ENCODE results near the gene MICAL2.

Gene MICAL2

GRCh38 chr11:12149672-12150225 is 39.4 kb downstream of the MICAL2 start:
- no peak for TF ChIP-seq CTCF (IDR thresholded peaks at IDR 0.05; ENCODE audit: low read depth, low read length)
- H3K9me3 ChIP-seq (ENCODE audit: severe bottlenecking) = no peaks in the 10 kb centered on the region
- no peaks in the 10 kb centered on the region for H3K27me3 ChIP-seq (ENCODE audit: insufficient read depth, low read depth, severe bottlenecking)
- no peak overlapping the region for H3K4me3 ChIP-seq (ENCODE audit: low read depth, low read length)
- H3K36me3 ChIP-seq = no peaks in the 10 kb centered on the region
- DNase-seq = no peak
- H3K27ac ChIP-seq = no peak overlapping the region

- no peak for DNase-seq
- TF ChIP-seq CTCF (IDR thresholded peaks at IDR 0.05; ENCODE audit: low read depth, low read length) = no peak
- no peak overlapping the region for H3K4me3 ChIP-seq (ENCODE audit: low read depth, low read length)
- no peak overlapping the region for H3K27ac ChIP-seq
- H3K36me3 ChIP-seq = no peaks in the 10 kb centered on the region
- H3K9me3 ChIP-seq (ENCODE audit: severe bottlenecking) = no peaks in the 10 kb centered on the region
- no peaks in the 10 kb centered on the region for H3K27me3 ChIP-seq (ENCODE audit: insufficient read depth, low read depth, severe bottlenecking)
Observed at GRCh38 chr11:12150831-12151382, 40.5 kb downstream of the MICAL2 start.

- H3K36me3 ChIP-seq = no peaks in the 10 kb centered on the region
- H3K4me3 ChIP-seq (ENCODE audit: low read depth, low read length) = no peak overlapping the region
- DNase-seq = no peak
- no peaks in the 10 kb centered on the region for H3K9me3 ChIP-seq (ENCODE audit: severe bottlenecking)
- no peaks in the 10 kb centered on the region for H3K27me3 ChIP-seq (ENCODE audit: insufficient read depth, low read depth, severe bottlenecking)
- TF ChIP-seq CTCF (IDR thresholded peaks at IDR 0.05; ENCODE audit: low read depth, low read length) = no peak
- H3K27ac ChIP-seq = no peak overlapping the region
Observed at GRCh38 chr11:12152321-12152720, 41.9 kb downstream of the MICAL2 start.

GRCh38 chr11:12154871-12155668 is 44.7 kb downstream of the MICAL2 start:
- Histone ChIP-seq H3K4me3 (ENCODE audit: low read depth, low read length) (no peak overlapping the region), H3K27me3 (ENCODE audit: insufficient read depth, low read depth, severe bottlenecking) (no peaks in the 10 kb centered on the region), H3K9me3 (ENCODE audit: severe bottlenecking) (no peaks in the 10 kb centered on the region), H3K36me3 (no peaks in the 10 kb centered on the region), H3K27ac (no peak overlapping the region)
- no peak for DNase-seq
- no peak for TF ChIP-seq CTCF (IDR thresholded peaks at IDR 0.05; ENCODE audit: low read depth, low read length)

GRCh38 chr11:12155696-12156095 is 45.3 kb downstream of the MICAL2 start:
- H3K27ac ChIP-seq = no peak overlapping the region
- H3K36me3 ChIP-seq = no peaks in the 10 kb centered on the region
- no peak for DNase-seq
- no peaks in the 10 kb centered on the region for H3K9me3 ChIP-seq (ENCODE audit: severe bottlenecking)
- no peaks in the 10 kb centered on the region for H3K27me3 ChIP-seq (ENCODE audit: insufficient read depth, low read depth, severe bottlenecking)
- no peak overlapping the region for H3K4me3 ChIP-seq (ENCODE audit: low read depth, low read length)
- TF ChIP-seq CTCF (IDR thresholded peaks at IDR 0.05; ENCODE audit: low read depth, low read length) = no peak

Measured in WERI-Rb-1 (cell line).